Glutamatergic neuron (in vitro differentiated cells): Measurements from ENCODE around the gene TMEM132C. TPM values are rescaled to one million over a fixed set of nuclear protein-coding genes. Genes with fewer than 3 reads are reported as not detected.

ENCODE experiments used
- DNase-seq: peaks from one replicate; pipeline ENCODE4 v3.0.0; 2022
- H3K27ac Mint-ChIP-seq: one replicate; pipeline ENCODE4 v1.8.0; 2020; ENCODE audit warnings: mild to moderate bottlenecking, mixed read lengths, inconsistent platforms; ENCODE audit not compliant: unreplicated experiment
- H3K27me3 Mint-ChIP-seq: one replicate; pipeline ENCODE4 v1.8.0; 2020; ENCODE audit warnings: mild to moderate bottlenecking, moderate library complexity, mixed read lengths, inconsistent platforms; ENCODE audit not compliant: unreplicated experiment
- H3K36me3 Mint-ChIP-seq: one replicate; pipeline ENCODE4 v1.8.0; 2020; ENCODE audit warnings: mild to moderate bottlenecking, mixed read lengths, inconsistent platforms; ENCODE audit not compliant: unreplicated experiment
- H3K4me1 Mint-ChIP-seq: one replicate; pipeline ENCODE4 v1.8.0; 2020; ENCODE audit warnings: mild to moderate bottlenecking, low read depth, mixed read lengths, inconsistent platforms; ENCODE audit not compliant: unreplicated experiment
- H3K4me3 Mint-ChIP-seq: one replicate; pipeline ENCODE4 v1.8.0; 2020; ENCODE audit warnings: mild to moderate bottlenecking, mixed read lengths, inconsistent platforms; ENCODE audit not compliant: unreplicated experiment
- H3K9me3 Mint-ChIP-seq: one replicate; pipeline ENCODE4 v1.8.0; 2020; ENCODE audit warnings: mild to moderate bottlenecking, moderate library complexity, mixed read lengths, inconsistent platforms; ENCODE audit not compliant: unreplicated experiment
- total RNA-seq: library from RNA; stranded (reverse); fragmentation: NEBNext Ultra II Directional; extraction: Animal tissue kit (Norgen Biotek cat#: 25700); gene quantifications from one replicate; pipeline ENCODE4 v1.2.1, GENCODE V29; 2021; ENCODE audit not compliant: unreplicated experiment
- TF ChIP-seq, protein P1 (sequence below): fragments of 200-600 bp; sonication (generic); IDR thresholded peaks from one replicate; pipeline ENCODE4 v1.5.0; 2021; ENCODE audit not compliant: partially characterized antibody, unreplicated experiment

The TMEM132C gene
- total RNA-seq, 1 donor from 2014 or later = 8.0 TPM

GRCh38 chr12:128534906-128535305 is 267.9 kb downstream of the TMEM132C start:
- H3K4me3 Mint-ChIP-seq = no peak overlapping the region
- H3K27ac Mint-ChIP-seq = no peak overlapping the region
- no peak for DNase-seq
- peaks cover 5% of the 10 kb centered on the region for H3K27me3 Mint-ChIP-seq
- peaks cover 2% of the 10 kb centered on the region for H3K4me1 Mint-ChIP-seq
- peaks cover 5% of the 10 kb centered on the region for H3K9me3 Mint-ChIP-seq
- TF ChIP-seq, protein P1, sequence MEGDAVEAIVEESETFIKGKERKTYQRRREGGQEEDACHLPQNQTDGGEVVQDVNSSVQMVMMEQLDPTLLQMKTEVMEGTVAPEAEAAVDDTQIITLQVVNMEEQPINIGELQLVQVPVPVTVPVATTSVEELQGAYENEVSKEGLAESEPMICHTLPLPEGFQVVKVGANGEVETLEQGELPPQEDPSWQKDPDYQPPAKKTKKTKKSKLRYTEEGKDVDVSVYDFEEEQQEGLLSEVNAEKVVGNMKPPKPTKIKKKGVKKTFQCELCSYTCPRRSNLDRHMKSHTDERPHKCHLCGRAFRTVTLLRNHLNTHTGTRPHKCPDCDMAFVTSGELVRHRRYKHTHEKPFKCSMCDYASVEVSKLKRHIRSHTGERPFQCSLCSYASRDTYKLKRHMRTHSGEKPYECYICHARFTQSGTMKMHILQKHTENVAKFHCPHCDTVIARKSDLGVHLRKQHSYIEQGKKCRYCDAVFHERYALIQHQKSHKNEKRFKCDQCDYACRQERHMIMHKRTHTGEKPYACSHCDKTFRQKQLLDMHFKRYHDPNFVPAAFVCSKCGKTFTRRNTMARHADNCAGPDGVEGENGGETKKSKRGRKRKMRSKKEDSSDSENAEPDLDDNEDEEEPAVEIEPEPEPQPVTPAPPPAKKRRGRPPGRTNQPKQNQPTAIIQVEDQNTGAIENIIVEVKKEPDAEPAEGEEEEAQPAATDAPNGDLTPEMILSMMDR = no peak
- peaks cover 22% of the 10 kb centered on the region for H3K36me3 Mint-ChIP-seq

GRCh38 chr12:128536810-128537209 is 269.8 kb downstream of the TMEM132C start:
- H3K4me1 Mint-ChIP-seq = no peaks in the 10 kb centered on the region
- TF ChIP-seq, protein P1 = no peak
- peaks cover 23% of the 10 kb centered on the region for H3K36me3 Mint-ChIP-seq
- DNase-seq = no peak
- no peak overlapping the region for H3K4me3 Mint-ChIP-seq
- H3K27ac Mint-ChIP-seq = no peak overlapping the region
- H3K9me3 Mint-ChIP-seq = peaks cover 5% of the 10 kb centered on the region
- peaks cover 5% of the 10 kb centered on the region for H3K27me3 Mint-ChIP-seq

- DNase-seq = no peak
- Mint-ChIP-seq H3K27me3 (peaks cover 5% of the 10 kb centered on the region), H3K36me3 (peaks cover 23% of the 10 kb centered on the region), H3K27ac (no peak overlapping the region), H3K4me1 (no peaks in the 10 kb centered on the region), H3K9me3 (peaks cover 3% of the 10 kb centered on the region), H3K4me3 (no peak overlapping the region)
- TF ChIP-seq, protein P1 = no peak
Observed at GRCh38 chr12:128537668-128538067, 270.7 kb downstream of the TMEM132C start.

DNA sequence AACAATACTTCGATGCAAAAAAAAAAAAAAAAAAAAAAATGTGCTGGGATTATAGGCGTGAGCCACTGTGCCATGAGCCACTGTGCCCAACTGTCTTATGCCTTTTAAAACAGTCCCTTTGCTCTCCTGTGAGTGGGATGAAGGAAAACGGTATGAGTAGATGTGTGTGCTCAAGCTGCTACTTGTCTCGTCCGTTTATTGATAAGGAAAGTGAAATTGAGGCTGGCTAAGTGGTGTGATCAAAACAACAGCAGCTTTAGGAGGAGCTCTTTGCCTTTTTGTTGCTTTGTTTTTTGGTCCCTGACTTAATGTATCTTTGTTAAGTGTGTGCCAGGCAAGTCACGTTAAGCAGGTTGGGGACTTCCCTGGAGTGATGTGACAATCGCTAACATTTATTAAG is 275.9 kb downstream of the TMEM132C start:
- H3K27me3 Mint-ChIP-seq = no peaks in the 10 kb centered on the region
- no peak overlapping the region for H3K4me3 Mint-ChIP-seq
- H3K4me1 Mint-ChIP-seq = no peaks in the 10 kb centered on the region
- H3K36me3 Mint-ChIP-seq = peaks cover 12% of the 10 kb centered on the region
- DNase-seq = no peak
- no peak overlapping the region for H3K27ac Mint-ChIP-seq
- TF ChIP-seq, protein P1 = no peak
- H3K9me3 Mint-ChIP-seq = peaks cover 5% of the 10 kb centered on the region

DNA sequence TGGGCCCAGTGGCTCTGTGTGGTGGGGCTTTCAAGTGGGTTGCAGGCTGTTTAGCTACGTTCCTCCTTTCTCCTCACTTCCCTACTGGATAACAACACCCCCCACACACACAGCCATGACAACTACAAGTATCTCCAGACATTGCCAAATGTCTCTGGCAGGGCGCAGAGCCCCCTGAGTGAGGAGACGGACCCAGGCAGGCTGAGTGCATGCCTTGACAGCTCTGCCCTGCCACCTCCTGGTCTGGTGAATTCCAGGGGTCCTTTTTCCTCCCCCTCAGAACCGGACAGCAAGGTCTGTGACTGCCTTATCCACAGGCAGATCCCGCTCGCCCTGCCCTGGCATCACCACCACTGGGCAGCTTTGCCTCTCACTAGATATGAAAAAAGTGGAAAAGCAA is 276.5 kb downstream of the TMEM132C start:
- Mint-ChIP-seq H3K9me3 (peaks cover 10% of the 10 kb centered on the region), H3K36me3 (peaks cover 12% of the 10 kb centered on the region), H3K4me1 (no peaks in the 10 kb centered on the region), H3K4me3 (no peak overlapping the region), H3K27ac (no peak overlapping the region), H3K27me3 (no peaks in the 10 kb centered on the region)
- TF ChIP-seq, protein P1 = no peak
- DNase-seq = no peak
